ENCODE measurements around the gene ADCK2.

DNA sequence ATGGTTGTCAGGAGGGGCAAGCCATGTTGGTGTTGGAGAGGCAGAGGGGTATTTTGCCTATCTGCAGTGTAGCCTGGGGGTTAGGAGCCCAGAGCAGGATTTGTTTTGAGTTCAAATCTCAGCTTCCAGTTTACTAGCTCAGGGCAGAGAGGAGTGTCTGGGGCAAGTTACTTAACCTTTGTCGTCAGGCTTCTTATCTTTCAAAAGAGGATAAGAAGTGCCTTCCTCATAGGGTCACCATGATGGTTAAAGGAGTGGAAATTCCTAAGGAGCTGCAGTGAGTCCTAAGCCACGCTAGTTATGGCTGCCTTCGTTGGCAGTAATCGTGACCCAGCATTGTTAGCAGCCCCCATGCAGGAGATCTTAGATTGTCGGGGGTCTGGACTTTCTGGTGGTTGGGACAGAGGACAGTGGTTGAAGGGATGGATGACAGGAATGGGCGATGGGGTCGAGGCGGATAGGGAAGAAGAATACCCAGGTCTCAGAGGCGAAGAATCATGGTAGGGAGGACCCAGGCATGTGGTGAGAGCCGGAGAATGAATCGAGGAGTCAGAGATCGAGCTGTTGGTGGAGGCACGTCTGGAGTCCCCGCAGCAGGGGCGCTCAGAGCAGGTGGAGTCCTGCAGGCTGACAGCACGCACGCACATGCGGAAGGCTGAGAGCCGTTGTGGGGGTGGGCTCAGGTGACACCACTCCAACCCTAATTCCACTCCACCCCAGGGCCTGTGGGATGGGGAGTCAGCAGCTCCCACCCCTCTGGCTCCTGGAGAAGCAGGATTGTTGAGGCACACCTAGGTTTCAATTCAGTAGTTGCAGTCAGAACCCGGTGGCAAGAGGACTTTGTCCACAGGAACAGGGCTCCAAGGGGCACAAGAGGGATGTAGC, 11.6 kb downstream of the ADCK2 start:
- TF ChIP-seq GATA2 (IDR thresholded peaks at IDR 0.05; ENCODE audit: low read depth, low read length) (no peak), GATA3 (IDR thresholded peaks at IDR 0.05; ENCODE audit: low read depth, low read length) (no peak)
